Naive thymus-derived CD4-positive, alpha-beta T cell (primary cell): Measurements from ENCODE around the gene MED12L. TPM values are rescaled to one million over a fixed set of nuclear protein-coding genes. Genes with fewer than 3 reads are reported as not detected.

Experiments
- ATAC-seq: fragments of 150-1000 bp; cut with Tn5 transposase; 2 replicates; pipeline ENCODE4 v1.10.0; 2021; ENCODE audit warnings: mild to moderate bottlenecking, moderate library complexity
- CTCF ChIA-PET: fragments of 350-600 bp; sonication (Branson Sonifier 250); formaldehyde crosslinking; loops from one replicate; lab custom pipeline; 2021; ENCODE audit warnings: antibody characterized with exemption; lab: Charles Lee
- POLR2A ChIA-PET: fragments of 350-600 bp; sonication (Branson Sonifier 250); formaldehyde crosslinking; loops from one replicate; lab custom pipeline; 2021; ENCODE audit warnings: antibody characterized with exemption, inconsistent platforms; lab: Charles Lee
- DNase-seq, 9 donors: peaks; one replicate each; pipeline versions ENCODE4 v3.0.0 to v3.0.0-alpha.2; 2020 to 2022; ENCODE audit warnings: mixed read lengths in 1 of 9
- H3K27ac ChIP-seq: one replicate; pipeline ENCODE4 v1.7.0; 2013; ENCODE audit warnings: mild to moderate bottlenecking, low read depth, low read length, moderate library complexity
- H3K27me3 ChIP-seq, 2 donors: one replicate each; pipeline ENCODE4 v1.7.0; 2013; ENCODE audit warnings: low read length in 2 of 2, mild to moderate bottlenecking in 2 of 2, moderate library complexity in 2 of 2; ENCODE audit not compliant: control insufficient read depth in 2 of 2, insufficient read depth in 2 of 2
- H3K36me3 ChIP-seq, 3 experiments: 1 replicate in 2 of 3; 2 replicates in 1 of 3; pipeline ENCODE4 v1.7.0; 2013; ENCODE audit warnings: low read length in 3 of 3, mild to moderate bottlenecking in 3 of 3, moderate library complexity in 1 of 3; ENCODE audit not compliant: insufficient read depth in 3 of 3, control insufficient read depth in 2 of 3
- H3K4me1 ChIP-seq, 2 donors: one replicate each; pipeline ENCODE4 v1.7.0; 2013; ENCODE audit warnings: low read length in 2 of 2, mild to moderate bottlenecking in 2 of 2, moderate library complexity in 1 of 2; ENCODE audit not compliant: control insufficient read depth in 2 of 2, insufficient read depth in 2 of 2
- H3K4me3 ChIP-seq: 2 replicates; pipeline ENCODE4 v1.7.0; 2013; ENCODE audit warnings: mild to moderate bottlenecking, low read length
- H3K9me3 ChIP-seq, 3 experiments: 1 replicate in 2 of 3; 2 replicates in 1 of 3; pipeline ENCODE4 v1.7.0; 2013; ENCODE audit warnings: low read length in 3 of 3; ENCODE audit not compliant: control insufficient read depth in 2 of 3
- H3K27ac Mint-ChIP-seq, 9 donors: one replicate each; pipeline ENCODE4 v1.8.0; 2020 to 2022; ENCODE audit warnings: mixed read lengths in 9 of 9, mild to moderate bottlenecking in 8 of 9, moderate library complexity in 5 of 9, inconsistent platforms in 2 of 9
- H3K27me3 Mint-ChIP-seq, 5 donors: one replicate each; pipeline ENCODE4 v1.8.0; 2021 to 2022; ENCODE audit warnings: mixed read lengths in 5 of 5, mild to moderate bottlenecking in 1 of 5
- H3K36me3 Mint-ChIP-seq, 5 donors: one replicate each; pipeline ENCODE4 v1.8.0; 2020 to 2022; ENCODE audit warnings: mixed read lengths in 5 of 5, mild to moderate bottlenecking in 3 of 5, inconsistent platforms in 1 of 5
- H3K4me1 Mint-ChIP-seq, 7 donors: one replicate each; pipeline ENCODE4 v1.8.0; 2020 to 2022; ENCODE audit warnings: mixed read lengths in 7 of 7, mild to moderate bottlenecking in 3 of 7, inconsistent platforms in 1 of 7
- H3K4me3 Mint-ChIP-seq, 10 donors: one replicate each; pipeline ENCODE4 v1.8.0; 2020 to 2022; ENCODE audit warnings: mild to moderate bottlenecking in 10 of 10, mixed read lengths in 10 of 10, moderate library complexity in 6 of 10, inconsistent platforms in 2 of 10
- H3K9me3 Mint-ChIP-seq, 11 donors: one replicate each; pipeline ENCODE4 v1.8.0; 2020 to 2022; ENCODE audit warnings: mixed read lengths in 11 of 11, mild to moderate bottlenecking in 4 of 11, inconsistent platforms in 1 of 11, moderate library complexity in 1 of 11
- intact Hi-C, 2 donors: fragments of 100-400 bp; cut with micrococcal nuclease; formaldehyde crosslinking; loops; one replicate each; pipeline ENCODE4 v1.15.1; 2023
- polyA plus RNA-seq, 2 donors: library from polyadenylated mRNA; unstranded; fragments of 300-500 nt; fragmentation: Illumina TruSeq; gene quantifications; one replicate each; pipeline ENCODE4 v1.2.3, GENCODE V29; 2021
- total RNA-seq, 6 experiments: library from RNA in 5 of 6; stranded (reverse) in 5 of 6; gene quantifications; 1 replicate in 5 of 6; 2 replicates in 1 of 6; pipeline ENCODE4 v1.2.3 and lab custom pipeline; 2021 to 2026

MED12L gene
- total and polyA plus RNA-seq, 7 experiments from 2014 or later: 0.32 to 4.9 (median 0.68) TPM; not detected in 2

GRCh38 chr3:151113343-151113742 lies 27.9 kb downstream of the MED12L start:
- H3K36me3 ChIP-seq: no peaks in the 10 kb centered on the region
- peaks cover 0 to 1% (median 0%) of the 10 kb centered on the region in 7 donors for H3K4me1 Mint-ChIP-seq
- no peaks in the 10 kb centered on the region for H3K9me3 ChIP-seq
- no peak overlapping the region for H3K27ac ChIP-seq
- intact Hi-C loops: no loop called here
- no peak overlapping the region for H3K27ac Mint-ChIP-seq
- H3K9me3 Mint-ChIP-seq: peaks cover 0 to 2% (median 0%) of the 10 kb centered on the region in 11 donors
- peaks cover 4 to 25% (median 13%) of the 10 kb centered on the region in 5 donors for H3K27me3 Mint-ChIP-seq
- H3K36me3 Mint-ChIP-seq: no peaks in the 10 kb centered on the region
- H3K4me3 ChIP-seq: no peak overlapping the region
- no peak for DNase-seq
- no peaks in the 10 kb centered on the region for H3K27me3 ChIP-seq
- ChIA-PET CTCF (interaction anchor here (0.6 kb wide), 1 partner anchor 55 kb away, joined by 3 read pairs; no protein-coding TSS in a partner anchor), POLR2A (no interaction called here)
- peak; percentile 27 for ATAC-seq
- no peaks in the 10 kb centered on the region for H3K4me1 ChIP-seq
- H3K4me3 Mint-ChIP-seq: no peak overlapping the region

- Mint-ChIP-seq H3K27ac (no peak overlapping the region), H3K9me3 (no peaks in the 10 kb centered on the region), H3K4me3 (no peak overlapping the region), H3K4me1 (peaks cover 0 to 1% (median 0%) of the 10 kb centered on the region in 7 donors), H3K27me3 (peaks cover 0 to 29% (median 12%) of the 10 kb centered on the region in 5 donors), H3K36me3 (no peaks in the 10 kb centered on the region)
- ChIA-PET CTCF (no interaction called here), POLR2A (no interaction called here)
- Histone ChIP-seq H3K27ac (no peak overlapping the region), H3K4me1 (no peaks in the 10 kb centered on the region), H3K27me3 (no peaks in the 10 kb centered on the region), H3K4me3 (no peak overlapping the region), H3K9me3 (no peaks in the 10 kb centered on the region), H3K36me3 (no peaks in the 10 kb centered on the region)
- no peak for ATAC-seq
- DNase-seq: no peak
- intact Hi-C loops: no loop called here
These were observed 31.6 kb downstream of the MED12L start for GRCh38 chr3:151117047-151117446.

- Mint-ChIP-seq H3K4me1 (no peaks in the 10 kb centered on the region), H3K9me3 (no peaks in the 10 kb centered on the region), H3K27me3 (peaks cover 0 to 26% (median 7%) of the 10 kb centered on the region in 5 donors), H3K36me3 (no peaks in the 10 kb centered on the region), H3K4me3 (no peak overlapping the region), H3K27ac (no peak overlapping the region)
- no peak for DNase-seq
- CTCF ChIA-PET: no interaction called here
- no peaks in the 10 kb centered on the region for H3K27me3 ChIP-seq
- POLR2A ChIA-PET: no interaction called here
- no peak overlapping the region for H3K4me3 ChIP-seq
- intact Hi-C loops: no loop called here
- no peak for ATAC-seq
- H3K27ac ChIP-seq: no peak overlapping the region
- H3K9me3 ChIP-seq: no peaks in the 10 kb centered on the region
- H3K4me1 ChIP-seq: no peaks in the 10 kb centered on the region
- no peaks in the 10 kb centered on the region for H3K36me3 ChIP-seq
These were observed 33.7 kb downstream of the MED12L start for GRCh38 chr3:151119188-151119587.

- H3K27ac ChIP-seq: no peak overlapping the region
- peak overlapping the region in 1 of 9 donors; percentile 16 for H3K27ac Mint-ChIP-seq
- ChIA-PET POLR2A (interaction anchor here (0.5 kb wide), 1 partner anchor 430 kb away, joined by 3 read pairs; no protein-coding TSS in a partner anchor), CTCF (interaction anchor here (0.6 to 0.9 kb wide), 3 partner anchors 9 to 98 kb away, joined by 3 read pairs; no protein-coding TSS in a partner anchor)
- no peak overlapping the region for H3K4me3 Mint-ChIP-seq
- no peaks in the 10 kb centered on the region for H3K36me3 ChIP-seq
- H3K9me3 ChIP-seq: no peaks in the 10 kb centered on the region
- no peaks in the 10 kb centered on the region for H3K4me1 ChIP-seq
- H3K27me3 ChIP-seq: no peaks in the 10 kb centered on the region
- no peak for DNase-seq
- no peak for ATAC-seq
- intact Hi-C loops: no loop called here
- no peaks in the 10 kb centered on the region for H3K36me3 Mint-ChIP-seq
- H3K9me3 Mint-ChIP-seq: no peaks in the 10 kb centered on the region
- H3K4me3 ChIP-seq: no peak overlapping the region
- H3K4me1 Mint-ChIP-seq: no peaks in the 10 kb centered on the region
- H3K27me3 Mint-ChIP-seq: peaks cover 0 to 20% (median 7%) of the 10 kb centered on the region in 5 donors
These were observed 34.9 kb downstream of the MED12L start for GRCh38 chr3:151120409-151120808.

GRCh38 chr3:151121016-151121415 lies 35.6 kb downstream of the MED12L start:
- Mint-ChIP-seq H3K36me3 (no peaks in the 10 kb centered on the region), H3K4me3 (no peak overlapping the region), H3K9me3 (no peaks in the 10 kb centered on the region), H3K27me3 (peaks cover 0 to 20% (median 7%) of the 10 kb centered on the region in 5 donors), H3K4me1 (no peaks in the 10 kb centered on the region), H3K27ac (no peak overlapping the region)
- POLR2A ChIA-PET: interaction anchor here (0.5 kb wide), 1 partner anchor 430 kb away, joined by 3 read pairs; no protein-coding TSS in a partner anchor
- Histone ChIP-seq H3K36me3 (no peaks in the 10 kb centered on the region), H3K27ac (no peak overlapping the region), H3K4me3 (no peak overlapping the region), H3K27me3 (no peaks in the 10 kb centered on the region), H3K9me3 (no peaks in the 10 kb centered on the region), H3K4me1 (no peaks in the 10 kb centered on the region)
- DNase-seq (no peak), ATAC-seq (no peak)
- CTCF ChIA-PET: interaction anchor here (0.7 kb wide), 1 partner anchor 98 kb away, joined by 3 read pairs; no protein-coding TSS in a partner anchor
- intact Hi-C loops: no loop called here

- no peak overlapping the region for H3K27ac Mint-ChIP-seq
- no peaks in the 10 kb centered on the region for H3K4me1 Mint-ChIP-seq
- Histone ChIP-seq H3K4me1 (no peaks in the 10 kb centered on the region), H3K4me3 (no peak overlapping the region), H3K9me3 (no peaks in the 10 kb centered on the region), H3K27ac (no peak overlapping the region), H3K36me3 (no peaks in the 10 kb centered on the region), H3K27me3 (no peaks in the 10 kb centered on the region)
- CTCF ChIA-PET: interaction anchor here (0.6 kb wide), 1 partner anchor 1154 kb away, joined by 3 read pairs; no protein-coding TSS in a partner anchor
- DNase-seq: no peak
- intact Hi-C loops: no loop called here
- no peak overlapping the region for H3K4me3 Mint-ChIP-seq
- ATAC-seq: no peak
- no peaks in the 10 kb centered on the region for H3K9me3 Mint-ChIP-seq
- POLR2A ChIA-PET: no interaction called here
- H3K27me3 Mint-ChIP-seq: peaks cover 0 to 14% (median 4%) of the 10 kb centered on the region in 5 donors
- no peaks in the 10 kb centered on the region for H3K36me3 Mint-ChIP-seq
These were observed 38.4 kb downstream of the MED12L start for GRCh38 chr3:151123827-151124226.

GRCh38 chr3:151124476-151124875 lies 39.0 kb downstream of the MED12L start:
- ATAC-seq (no peak), DNase-seq (no peak)
- no peak overlapping the region for H3K4me3 Mint-ChIP-seq
- H3K27me3 Mint-ChIP-seq: peaks cover 0 to 10% (median under 1%) of the 10 kb centered on the region in 5 donors
- no peak overlapping the region for H3K27ac ChIP-seq
- no peaks in the 10 kb centered on the region for H3K4me1 Mint-ChIP-seq
- ChIA-PET CTCF (no interaction called here), POLR2A (no interaction called here)
- no peak overlapping the region for H3K4me3 ChIP-seq
- H3K9me3 ChIP-seq: no peaks in the 10 kb centered on the region
- H3K36me3 Mint-ChIP-seq: no peaks in the 10 kb centered on the region
- no peak overlapping the region for H3K27ac Mint-ChIP-seq
- H3K36me3 ChIP-seq: no peaks in the 10 kb centered on the region
- H3K4me1 ChIP-seq: no peaks in the 10 kb centered on the region
- intact Hi-C loops: no loop called here
- H3K27me3 ChIP-seq: no peaks in the 10 kb centered on the region
- H3K9me3 Mint-ChIP-seq: no peaks in the 10 kb centered on the region
